GM23248 (cell line): ENCODE data around the gene H6PD. TPM values are rescaled to one million over a fixed set of nuclear protein-coding genes. Genes with fewer than 3 reads are reported as not detected.

Experiments
- DNase-seq: peaks from one replicate; pipeline ENCODE4 v3.0.0-alpha.2; 2015
- H2AFZ ChIP-seq: fragments of 200-600 bp; sonication (generic); 2 replicates; pipeline ENCODE4 v1.6.1; 2016; ENCODE audit warnings: antibody characterized with exemption
- H3F3A ChIP-seq: fragments of 200-600 bp; sonication (generic); 2 replicates; pipeline ENCODE4 v1.6.1; 2016; ENCODE audit warnings: mild to moderate bottlenecking, antibody characterized with exemption, mixed run types; ENCODE audit not compliant: insufficient read depth
- H3K27ac ChIP-seq: fragments of 200-600 bp; sonication (generic); 2 replicates; pipeline ENCODE4 v1.5.1; 2016; ENCODE audit warnings: mild to moderate bottlenecking
- H3K27me3 ChIP-seq: fragments of 200-600 bp; sonication (generic); replicated peaks from 2 replicates; pipeline ENCODE4 v1.6.1; 2016; ENCODE audit warnings: mild to moderate bottlenecking; ENCODE audit not compliant: insufficient read depth
- H3K36me3 ChIP-seq: fragments of 200-600 bp; sonication (generic); 2 replicates; pipeline ENCODE4 v1.6.1; 2016; ENCODE audit warnings: low read depth, mild to moderate bottlenecking
- H3K4me1 ChIP-seq: fragments of 200-600 bp; sonication (generic); 2 replicates; pipeline ENCODE4 v1.6.1; 2016; ENCODE audit warnings: mild to moderate bottlenecking; ENCODE audit not compliant: insufficient read depth
- H3K4me2 ChIP-seq: fragments of 200-600 bp; sonication (generic); one replicate; pipeline ENCODE4 v1.6.1; 2016; ENCODE audit warnings: mild to moderate bottlenecking; ENCODE audit not compliant: unreplicated experiment
- H3K4me3 ChIP-seq: fragments of 200-600 bp; sonication (generic); 2 replicates; pipeline ENCODE4 v1.5.1; 2016; ENCODE audit warnings: mild to moderate bottlenecking
- H3K79me2 ChIP-seq: fragments of 200-600 bp; sonication (generic); 2 replicates; pipeline ENCODE4 v1.6.1; 2016; ENCODE audit warnings: mild to moderate bottlenecking; ENCODE audit not compliant: insufficient read depth
- H3K9ac ChIP-seq: fragments of 200-600 bp; sonication (generic); 2 replicates; pipeline ENCODE4 v1.6.1; 2016; ENCODE audit warnings: mild to moderate bottlenecking
- H3K9me2 ChIP-seq: fragments of 200-600 bp; sonication (generic); 2 replicates; pipeline ENCODE4 v1.6.1; 2016; ENCODE audit warnings: mixed run types, mild to moderate bottlenecking, moderate library complexity; ENCODE audit not compliant: insufficient read depth
- H3K9me3 ChIP-seq: fragments of 200-600 bp; sonication (generic); one replicate; pipeline ENCODE4 v1.6.1; 2017; ENCODE audit warnings: low read depth
- H4K20me1 ChIP-seq: fragments of 200-600 bp; sonication (generic); 2 replicates; pipeline ENCODE4 v1.6.0; 2016; ENCODE audit not compliant: insufficient read depth
- EZH2 ChIP-seq: fragments of 200-600 bp; sonication (generic); IDR thresholded peaks from 2 replicates; pipeline ENCODE4 v1.6.1; 2018; ENCODE audit warnings: antibody characterized with exemption, mild to moderate bottlenecking; ENCODE audit not compliant: insufficient read depth, poor library complexity, severe bottlenecking
- EZH2phosphoT487 ChIP-seq: fragments of 200-600 bp; sonication (generic); IDR thresholded peaks from 2 replicates; pipeline ENCODE4 v1.6.1; 2018; ENCODE audit warnings: antibody characterized with exemption, moderate library complexity, mild to moderate bottlenecking, low read depth; ENCODE audit not compliant: insufficient read depth
- WGBS, 2 experiments: methylation state at CpG; one replicate each; pipeline ENCODE4 v1.1.6; 2015 to 2017; ENCODE audit warnings: low lambda C conversion rate in 2 of 2, low coverage in 1 of 2; ENCODE audit errors: missing lambda C conversion rate in 2 of 2; 5-methylcytosine and 5-hydroxymethylcytosine counted together
- in situ Hi-C: fragments of 300-500 bp; cut with MboI; formaldehyde crosslinking; loops from 2 replicates; pipeline ENCODE4 v1.15.0; 2020
- polyA plus RNA-seq: library from polyadenylated mRNA; unstranded; fragments of >200 nt; fragmentation: Nextera tagmentation; extraction: Ambion mirVana; gene quantifications from 2 replicates; pipeline ENCODE4 v1.2.1, GENCODE V29; 2016
- total RNA-seq: library from RNA; depleted of rRNA; stranded (reverse); fragments of >200 nt; shearing (Covaris generic); gene quantifications from 2 replicates; pipeline ENCODE4 v1.2.3, GENCODE V29; 2014

H6PD gene
- total and polyA plus RNA-seq, 2 experiments from 2014 or later, result 16.1 to 29.6 TPM

DNA sequence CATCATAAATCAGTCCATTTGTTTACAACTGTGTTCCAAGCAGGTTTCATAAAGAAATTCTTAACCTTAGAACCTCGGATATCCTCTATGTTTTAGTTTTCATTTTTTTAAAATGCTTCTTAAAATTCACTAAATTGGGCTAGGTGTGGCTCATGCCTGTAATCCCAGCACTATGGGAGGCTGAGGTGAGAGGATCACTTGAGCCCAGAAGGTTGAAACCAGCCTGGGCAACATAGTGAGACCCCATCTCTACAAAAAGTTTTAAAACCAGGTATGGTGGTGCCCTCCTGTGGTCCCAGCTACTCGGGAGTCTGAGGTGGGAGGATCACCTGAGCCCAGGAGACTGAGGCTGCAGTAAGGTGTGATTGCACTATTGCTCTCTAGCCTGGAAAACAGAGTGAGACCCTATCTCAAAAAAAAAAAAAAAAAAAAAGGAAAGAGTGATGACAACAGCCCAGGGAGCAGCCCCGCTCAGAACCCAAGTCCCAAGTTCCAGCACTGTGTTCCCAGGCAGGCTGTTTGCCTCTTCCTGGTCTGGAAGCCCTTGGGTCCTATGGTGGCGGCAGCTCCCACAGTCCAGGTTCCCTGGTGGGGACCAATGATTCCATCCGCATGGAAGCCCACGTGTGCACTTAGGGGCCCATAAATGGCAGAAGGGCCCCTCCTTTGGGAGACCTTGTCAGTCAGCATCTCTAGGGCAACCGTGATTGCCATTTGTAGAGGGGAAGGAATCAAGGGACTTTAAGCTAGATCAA, 33.4 kb downstream of the H6PD start:
- 86 to 92% methylated on average over 7 of the region's 7 CpGs for WGBS, 2 experiments
- Histone ChIP-seq H3K4me2 (no peak overlapping the region), H3K9ac (no peak overlapping the region), H3K9me2 (no peaks in the 10 kb centered on the region), H3K36me3 (no peaks in the 10 kb centered on the region), H3K4me1 (0 out of 2 replicates have a peak, but pooled peaks cover 3% of the 10 kb centered on the region), H3K27me3 (no peaks in the 10 kb centered on the region), H3F3A (no peaks in the 10 kb centered on the region), H2AFZ (no peak overlapping the region), H4K20me1 (no peaks in the 10 kb centered on the region), H3K79me2 (no peaks in the 10 kb centered on the region), H3K9me3 (no peaks in the 10 kb centered on the region), H3K4me3 (no peak overlapping the region), H3K27ac (no peak overlapping the region)
- TF ChIP-seq EZH2phosphoT487, result no peak
- TF ChIP-seq EZH2, result no peak
- DNase-seq, result no peak
- in situ Hi-C loops, result loop anchor here (10.0 kb wide), 2 partner anchors 187 to 227 kb away; no protein-coding TSS in a partner anchor

DNA sequence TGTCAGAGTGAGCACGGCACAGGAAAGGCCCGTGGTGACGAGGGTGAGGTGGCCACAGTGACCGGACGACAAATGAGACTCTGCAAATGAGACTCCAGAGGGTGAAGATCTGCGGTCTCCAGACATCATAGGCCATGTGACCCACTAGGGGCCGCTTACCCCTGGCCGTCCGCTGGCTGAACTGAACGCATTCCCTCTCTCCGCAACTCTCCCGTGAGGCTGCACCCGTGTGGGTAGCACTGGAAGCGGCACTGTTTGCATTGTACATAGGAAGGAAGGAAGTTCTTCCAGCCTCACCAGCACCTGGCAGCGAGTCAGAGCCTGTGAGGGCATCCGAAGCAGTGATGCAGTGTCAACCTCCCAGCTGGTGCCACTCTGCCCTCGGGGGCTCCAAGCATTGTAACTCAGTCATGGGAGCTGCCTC, 34.5 kb downstream of the H6PD start:
- no peak overlapping the region for H3K27ac ChIP-seq
- H3K4me1 ChIP-seq, result 0 out of 2 replicates have a peak, but pooled peaks cover 3% of the 10 kb centered on the region
- H3K4me2 ChIP-seq, result no peak overlapping the region
- H3K9me2 ChIP-seq, result no peaks in the 10 kb centered on the region
- no peak overlapping the region for H2AFZ ChIP-seq
- TF ChIP-seq EZH2 (no peak), EZH2phosphoT487 (no peak)
- 89 to 92% methylated on average over 17 of the region's 17 CpGs for WGBS, 2 experiments
- no peaks in the 10 kb centered on the region for H3F3A ChIP-seq
- DNase-seq, result no peak
- H3K79me2 ChIP-seq, result no peaks in the 10 kb centered on the region
- no peaks in the 10 kb centered on the region for H3K9me3 ChIP-seq
- in situ Hi-C loops, result loop anchor here (10.0 kb wide), 2 partner anchors 186 to 226 kb away; no protein-coding TSS in a partner anchor
- H3K9ac ChIP-seq, result no peak overlapping the region
- H4K20me1 ChIP-seq, result no peaks in the 10 kb centered on the region
- no peak overlapping the region for H3K4me3 ChIP-seq
- no peaks in the 10 kb centered on the region for H3K27me3 ChIP-seq
- H3K36me3 ChIP-seq, result no peaks in the 10 kb centered on the region

DNA sequence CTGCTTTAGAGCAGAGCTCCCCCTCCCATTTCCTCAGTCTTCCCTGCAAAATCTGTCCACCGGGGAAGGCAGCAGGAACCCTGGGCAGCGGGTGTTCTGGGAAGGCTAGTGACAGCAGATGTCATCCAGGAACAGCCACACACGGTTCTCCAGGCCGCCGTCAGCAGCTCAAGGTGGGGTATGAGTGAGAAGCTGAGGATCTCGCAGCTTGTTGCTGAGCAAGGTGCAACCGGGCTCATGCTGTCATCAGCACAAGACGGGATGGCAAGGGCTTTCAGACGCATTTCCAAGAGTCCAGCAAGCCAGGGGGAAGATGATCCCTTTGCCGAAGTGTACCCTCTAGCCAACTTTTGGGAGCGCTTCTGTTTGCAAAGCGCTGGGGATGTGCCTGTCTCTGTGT, 35.1 kb downstream of the H6PD start:
- Histone ChIP-seq H3K9me2 (no peaks in the 10 kb centered on the region), H2AFZ (no peak overlapping the region), H3K4me3 (no peak overlapping the region), H3K27me3 (no peaks in the 10 kb centered on the region), H3K27ac (no peak overlapping the region), H4K20me1 (no peaks in the 10 kb centered on the region), H3K9me3 (no peaks in the 10 kb centered on the region), H3K9ac (no peak overlapping the region), H3K79me2 (no peaks in the 10 kb centered on the region), H3K36me3 (no peaks in the 10 kb centered on the region), H3K4me2 (no peak overlapping the region), H3F3A (no peaks in the 10 kb centered on the region), H3K4me1 (0 out of 2 replicates have a peak, but pooled peaks cover 3% of the 10 kb centered on the region)
- TF ChIP-seq EZH2 (no peak), EZH2phosphoT487 (no peak)
- DNase-seq, result no peak
- WGBS, 2 experiments, result 81 to 84% methylated on average over 12 of the region's 12 CpGs
- in situ Hi-C loops, result loop anchor here (10.0 kb wide), 2 partner anchors 185 to 225 kb away; no protein-coding TSS in a partner anchor

DNA sequence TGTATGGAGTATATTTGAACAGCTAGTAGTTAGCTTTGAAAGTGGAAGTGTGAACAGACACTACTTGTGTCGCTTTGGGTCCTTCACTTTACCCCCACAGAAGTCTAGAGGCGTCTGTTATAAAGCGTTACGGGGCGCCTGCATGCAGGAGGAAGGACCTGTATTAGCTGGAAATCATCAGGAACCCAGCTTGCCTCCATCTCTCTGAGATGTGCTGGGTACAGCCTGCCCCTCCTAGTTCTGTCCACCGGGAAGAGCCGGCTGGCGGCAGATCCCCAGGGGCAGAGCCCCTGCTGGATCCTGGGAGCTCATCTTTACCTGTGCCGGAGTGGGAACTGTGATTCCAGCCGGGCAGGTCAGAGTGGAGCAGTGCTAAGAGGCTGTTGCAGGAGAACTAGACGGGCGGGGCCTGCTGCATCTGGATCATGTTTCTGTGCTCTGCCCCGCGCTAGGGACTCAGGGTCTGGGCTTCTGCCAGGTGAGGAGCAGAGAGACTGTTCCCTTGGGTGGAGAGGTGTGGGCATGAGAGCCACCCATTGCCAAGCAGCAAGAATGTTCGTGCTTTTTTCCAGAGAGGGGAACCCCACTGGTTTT, 35.8 kb downstream of the H6PD start:
- Histone ChIP-seq H3K4me1 (peaks cover 9% of the 10 kb centered on the region), H3F3A (no peaks in the 10 kb centered on the region), H2AFZ (no peak overlapping the region), H3K79me2 (no peaks in the 10 kb centered on the region), H3K4me3 (no peak overlapping the region), H3K36me3 (no peaks in the 10 kb centered on the region), H3K4me2 (no peak overlapping the region), H3K27ac (no peak overlapping the region), H3K9me3 (no peaks in the 10 kb centered on the region), H3K27me3 (no peaks in the 10 kb centered on the region), H3K9me2 (no peaks in the 10 kb centered on the region), H3K9ac (0 out of 2 replicates have a peak overlapping the region, but pooled peaks have one; percentile 2), H4K20me1 (no peaks in the 10 kb centered on the region)
- DNase-seq, result peak; percentile 60
- 43 to 50% methylated on average over 15 of the region's 15 CpGs for WGBS, 2 experiments
- TF ChIP-seq EZH2 (no peak), EZH2phosphoT487 (no peak)
- in situ Hi-C loops, result no loop called here
